ENCODE data around the gene SEC14L2.

DNA sequence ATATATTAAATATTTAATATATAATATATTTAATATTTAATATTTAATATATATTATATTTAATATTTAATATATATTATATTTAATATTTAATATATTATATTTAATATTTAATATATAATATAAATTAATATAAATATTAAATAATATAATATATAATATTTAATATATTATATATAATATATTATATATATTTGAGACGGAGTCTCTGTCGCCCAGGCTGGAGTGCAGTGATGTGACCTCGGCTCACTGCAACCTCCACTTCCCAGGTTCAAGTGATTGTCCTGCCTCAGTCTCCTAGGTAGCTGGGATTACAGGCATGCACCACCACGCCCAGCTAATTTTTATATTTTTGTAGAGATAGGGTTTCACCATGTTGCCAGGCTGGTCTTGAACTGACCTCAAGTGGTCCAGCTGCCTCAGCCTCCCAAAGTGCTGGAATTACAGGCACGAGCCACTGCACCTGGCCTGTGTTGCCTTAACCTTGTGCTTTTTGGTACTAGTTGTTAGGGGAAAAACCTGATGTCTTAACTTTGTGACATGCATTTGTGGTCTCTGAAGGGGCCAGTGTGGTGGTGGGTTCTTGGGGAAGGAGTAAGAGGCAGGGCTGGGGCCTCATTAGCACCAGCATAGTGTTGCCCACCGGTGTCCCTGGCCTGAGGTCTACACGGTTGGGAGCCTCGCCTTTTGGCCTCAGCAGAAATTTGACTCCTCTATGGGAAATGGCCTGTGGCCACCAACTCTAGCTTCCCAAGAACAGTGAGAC, 58.4 kb downstream of the SEC14L2 start:
- TF ChIP-seq, protein P1, sequence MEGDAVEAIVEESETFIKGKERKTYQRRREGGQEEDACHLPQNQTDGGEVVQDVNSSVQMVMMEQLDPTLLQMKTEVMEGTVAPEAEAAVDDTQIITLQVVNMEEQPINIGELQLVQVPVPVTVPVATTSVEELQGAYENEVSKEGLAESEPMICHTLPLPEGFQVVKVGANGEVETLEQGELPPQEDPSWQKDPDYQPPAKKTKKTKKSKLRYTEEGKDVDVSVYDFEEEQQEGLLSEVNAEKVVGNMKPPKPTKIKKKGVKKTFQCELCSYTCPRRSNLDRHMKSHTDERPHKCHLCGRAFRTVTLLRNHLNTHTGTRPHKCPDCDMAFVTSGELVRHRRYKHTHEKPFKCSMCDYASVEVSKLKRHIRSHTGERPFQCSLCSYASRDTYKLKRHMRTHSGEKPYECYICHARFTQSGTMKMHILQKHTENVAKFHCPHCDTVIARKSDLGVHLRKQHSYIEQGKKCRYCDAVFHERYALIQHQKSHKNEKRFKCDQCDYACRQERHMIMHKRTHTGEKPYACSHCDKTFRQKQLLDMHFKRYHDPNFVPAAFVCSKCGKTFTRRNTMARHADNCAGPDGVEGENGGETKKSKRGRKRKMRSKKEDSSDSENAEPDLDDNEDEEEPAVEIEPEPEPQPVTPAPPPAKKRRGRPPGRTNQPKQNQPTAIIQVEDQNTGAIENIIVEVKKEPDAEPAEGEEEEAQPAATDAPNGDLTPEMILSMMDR (IDR thresholded peaks at IDR 0.05), result no peak
- TF ChIP-seq EZH2 (IDR thresholded peaks at IDR 0.05), result no peak
